ENCODE measurements around the gene RENBP.
A peak's percentile ranks its signal among the peaks of the same experiment; 100 is the strongest.

Gene RENBP

GRCh38 chrX:153966841-153967535 is 22.5 kb upstream of the RENBP start:
- TF ChIP-seq CTCF (IDR thresholded peaks at IDR 0.05; ENCODE audit: insufficient read depth, low read depth, low read length, missing control alignments), result no peak
- peak overlapping the region; percentile 92 for H3K4me3 ChIP-seq (ENCODE audit: low read depth, low read length)
- no peak for DNase-seq (ENCODE audit: low read depth)

- H3K4me3 ChIP-seq (ENCODE audit: low read depth, low read length), result no peak overlapping the region; the same call in 1 of the 2 replicates
- DNase-seq (ENCODE audit: low read depth), result no peak
- no peak for TF ChIP-seq CTCF (IDR thresholded peaks at IDR 0.05; ENCODE audit: insufficient read depth, low read depth, low read length, missing control alignments)
These were observed 21.8 kb upstream of the RENBP start for GRCh38 chrX:153966283-153966688.

GRCh38 chrX:153965406-153965805 is 21.0 kb upstream of the RENBP start:
- H3K4me3 ChIP-seq (ENCODE audit: low read depth, low read length), result no peak overlapping the region
- no peak for DNase-seq (ENCODE audit: low read depth)
- TF ChIP-seq CTCF (IDR thresholded peaks at IDR 0.05; ENCODE audit: insufficient read depth, low read depth, low read length, missing control alignments), result no peak

GRCh38 chrX:153964105-153964504 is 19.7 kb upstream of the RENBP start:
- TF ChIP-seq CTCF (IDR thresholded peaks at IDR 0.05; ENCODE audit: insufficient read depth, low read depth, low read length, missing control alignments), result no peak

DNA sequence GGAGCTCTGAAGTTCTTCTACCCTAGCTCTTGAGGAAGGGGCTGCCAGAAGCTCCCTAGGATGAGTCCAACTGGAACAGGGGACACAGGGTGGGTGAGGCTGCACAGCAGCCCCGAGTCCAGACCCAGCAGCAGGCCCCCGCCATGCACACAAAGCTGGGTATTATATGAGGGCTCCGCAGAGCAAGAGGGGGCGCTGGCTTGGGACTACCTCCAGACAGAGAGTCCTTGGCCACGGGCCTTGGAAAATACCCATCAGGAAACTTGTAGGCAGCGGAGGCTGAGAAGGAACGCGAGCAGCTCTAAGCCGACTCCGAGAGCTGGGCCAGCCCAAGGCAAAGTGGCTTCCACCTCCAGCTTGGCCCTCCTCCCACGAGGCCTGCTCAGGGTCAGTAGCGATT is 19.1 kb upstream of the RENBP start:
- no peak for TF ChIP-seq CTCF (IDR thresholded peaks at IDR 0.05; ENCODE audit: insufficient read depth, low read depth, low read length, missing control alignments)
- no peak for DNase-seq (ENCODE audit: low read depth)

More at GRCh38 chrX:153964105-153964504, 19.7 kb upstream of the RENBP start:
- no peak overlapping the region for H3K4me3 ChIP-seq (ENCODE audit: low read depth, low read length)
- no peak for DNase-seq (ENCODE audit: low read depth)

GRCh38 chrX:153961292-153961691 is 16.8 kb upstream of the RENBP start:
- TF ChIP-seq CTCF (IDR thresholded peaks at IDR 0.05; ENCODE audit: insufficient read depth, low read depth, low read length, missing control alignments), result no peak
- H3K4me3 ChIP-seq (ENCODE audit: low read depth, low read length), result no peak overlapping the region
- no peak for DNase-seq (ENCODE audit: low read depth)

More for the DNA sequence above, 19.1 kb upstream of the RENBP start:
- no peak overlapping the region for H3K4me3 ChIP-seq (ENCODE audit: low read depth, low read length)

GRCh38 chrX:153960786-153961185 is 16.3 kb upstream of the RENBP start:
- DNase-seq (ENCODE audit: low read depth), result no peak
- TF ChIP-seq CTCF (IDR thresholded peaks at IDR 0.05; ENCODE audit: insufficient read depth, low read depth, low read length, missing control alignments), result no peak
- H3K4me3 ChIP-seq (ENCODE audit: low read depth, low read length), result no peak overlapping the region
